SK-N-SH (cell line): Measurements from ENCODE around the gene CALHM1. TPM values are rescaled to one million over a fixed set of nuclear protein-coding genes. Genes with fewer than 3 reads are reported as not detected.

Experiments
- CTCF ChIA-PET: fragments of 300-600, 350-600 bp; formaldehyde crosslinking; extraction: SDS; loops from one replicate; lab custom pipeline; 2021; lab: Yijun Ruan, JAX
- POLR2A ChIA-PET: fragments of 350-600 bp; sonication (Branson Sonifier 250); formaldehyde crosslinking; extraction: SDS; loops from one replicate; lab custom pipeline; 2020; ENCODE audit warnings: antibody characterized with exemption, inconsistent platforms; lab: Yijun Ruan, JAX
- DNase-seq: peaks from one replicate; pipeline ENCODE4 v3.0.0; 2012
- H2AFZ ChIP-seq: fragments of 200-600 bp; sonication (generic); 2 replicates; pipeline ENCODE4 v1.8.1; 2016; ENCODE audit warnings: antibody characterized with exemption, mild to moderate bottlenecking, low read depth
- H3F3A ChIP-seq: fragments of 200-600 bp; sonication (generic); replicated peaks from 2 replicates; pipeline ENCODE3; 2016; ENCODE audit warnings: antibody characterized with exemption, mild to moderate bottlenecking; ENCODE audit not compliant: insufficient read depth
- H3K27ac ChIP-seq, 2 experiments: fragments of 200-500 bp in 1 of 2; fragments of 200-600 bp in 1 of 2; sonication (Bioruptor generic) in 1 of 2; sonication (generic), shearing (Covaris generic) in 1 of 2; 2 replicates each; pipeline versions ENCODE4 v1.5.1 to v1.6.1; 2014 to 2016; ENCODE audit warnings: low read depth in 2 of 2, inconsistent platforms in 1 of 2, low read length in 1 of 2, mild to moderate bottlenecking in 1 of 2, mixed read lengths in 1 of 2
- H3K27me3 ChIP-seq: fragments of 200-600 bp; sonication (generic), shearing (Covaris generic); 2 replicates; pipeline ENCODE4 v1.6.1; 2016; ENCODE audit warnings: mixed run types; ENCODE audit not compliant: insufficient read depth
- H3K36me3 ChIP-seq, 2 experiments: fragments of 200-500 bp in 1 of 2; fragments of 200-600 bp in 1 of 2; sonication (Bioruptor generic) in 1 of 2; sonication (generic) in 1 of 2; replicated peaks in 1 of 2; 2 replicates each; pipeline versions ENCODE3 to v1.5.1; 2014 to 2016; ENCODE audit warnings: low read length in 1 of 2, mild to moderate bottlenecking in 1 of 2; ENCODE audit not compliant: insufficient read depth in 2 of 2, control insufficient read depth in 1 of 2
- H3K4me1 ChIP-seq, 2 experiments: fragments of 200-500 bp in 1 of 2; fragments of 200-600 bp in 1 of 2; sonication (Bioruptor generic) in 1 of 2; sonication (generic), shearing (Covaris generic) in 1 of 2; 2 replicates each; pipeline versions ENCODE4 v1.5.1 to v1.6.1; 2014 to 2016; ENCODE audit warnings: low read depth in 1 of 2, low read length in 1 of 2, mixed run types in 1 of 2; ENCODE audit not compliant: insufficient read depth in 2 of 2, control insufficient read depth in 1 of 2
- H3K4me2 ChIP-seq: fragments of 200-600 bp; sonication (generic), shearing (Covaris generic); 2 replicates; pipeline ENCODE4 v1.6.1; 2017; ENCODE audit warnings: mixed run types
- H3K4me3 ChIP-seq, 2 experiments: fragments of 200-500 bp in 1 of 2; fragments of 200-600 bp in 1 of 2; sonication (Bioruptor generic) in 1 of 2; sonication (generic), shearing (Covaris generic) in 1 of 2; 2 replicates each; pipeline versions ENCODE4 v1.5.1 to v1.8.1; 2014 to 2016; ENCODE audit warnings: low read depth in 2 of 2, inconsistent platforms in 1 of 2, low read length in 1 of 2, mild to moderate bottlenecking in 1 of 2, mixed read lengths in 1 of 2, moderate library complexity in 1 of 2
- H3K79me2 ChIP-seq: fragments of 200-600 bp; sonication (generic); 2 replicates; pipeline ENCODE4 v1.8.1; 2017; ENCODE audit warnings: mild to moderate bottlenecking; ENCODE audit not compliant: insufficient read depth
- H3K9ac ChIP-seq: fragments of 200-600 bp; sonication (generic); 2 replicates; pipeline ENCODE4 v1.6.1; 2017; ENCODE audit warnings: mixed run types
- H3K9me2 ChIP-seq: fragments of 200-600 bp; sonication (generic); 2 replicates; pipeline ENCODE4 v1.6.1; 2017; ENCODE audit warnings: mixed run types
- H3K9me3 ChIP-seq: fragments of 200-600 bp; sonication (generic); 2 replicates; pipeline ENCODE4 v1.6.1; 2017; ENCODE audit warnings: mixed run types, mild to moderate bottlenecking, moderate library complexity
- H4K20me1 ChIP-seq: fragments of 200-600 bp; sonication (generic); 2 replicates; pipeline ENCODE4 v1.6.1; 2017; ENCODE audit warnings: mild to moderate bottlenecking, mixed run types; ENCODE audit not compliant: insufficient read depth
- CHD2 ChIP-seq: fragments of 150-350 bp; IDR thresholded peaks from 2 replicates; pipeline ENCODE4 v1.6.1; 2018; ENCODE audit warnings: low read length; ENCODE audit not compliant: partially characterized antibody
- CTCF ChIP-seq: fragments of 200-600 bp; sonication (generic); IDR thresholded peaks from 2 replicates; pipeline ENCODE4 v1.6.1; 2017; ENCODE audit warnings: antibody characterized with exemption, mild to moderate bottlenecking, moderate library complexity
- EZH2phosphoT487 ChIP-seq: fragments of 200-600 bp; sonication (generic); IDR thresholded peaks from 2 replicates; pipeline ENCODE4 v1.6.1; 2017; ENCODE audit warnings: low read depth, mixed run types, mild to moderate bottlenecking, antibody characterized with exemption, moderate library complexity, borderline replicate concordance
- FOSL2 ChIP-seq: IDR thresholded peaks from 2 replicates; pipeline ENCODE4 v1.4.0; 2012; ENCODE audit warnings: low read depth, mild to moderate bottlenecking, moderate library complexity, borderline replicate concordance
- FOXJ3 ChIP-seq: sonication (generic); formaldehyde crosslinking; IDR thresholded peaks from 2 replicates; pipeline ENCODE4 v1.5.1; 2020; ENCODE audit warnings: mild to moderate bottlenecking, missing genetic modification reagents
- FOXM1 ChIP-seq: IDR thresholded peaks from 2 replicates; pipeline ENCODE4 v1.4.0; 2012; ENCODE audit warnings: low read depth, mild to moderate bottlenecking
- MEF2A ChIP-seq: IDR thresholded peaks from 2 replicates; pipeline ENCODE4 v1.4.0; 2012; ENCODE audit warnings: low read depth, borderline replicate concordance
- MXI1 ChIP-seq: IDR thresholded peaks from 2 replicates; pipeline ENCODE4 v1.6.1; 2012; ENCODE audit warnings: mild to moderate bottlenecking, low read depth, low read length, improper control_type of control experiment
- POLR2AphosphoS5 ChIP-seq: IDR thresholded peaks from 2 replicates; pipeline ENCODE4 v1.6.1; 2012; ENCODE audit warnings: low read depth, low read length
- RCOR1 ChIP-seq: fragments of 150-350 bp; IDR thresholded peaks from 2 replicates; pipeline ENCODE4 v1.6.1; 2017; ENCODE audit warnings: antibody characterized with exemption, low read length
- RFX5 ChIP-seq: IDR thresholded peaks from 2 replicates; pipeline ENCODE4 v1.6.1; 2012; ENCODE audit warnings: mild to moderate bottlenecking, improper control_type of control experiment, low read length
- RXRA ChIP-seq: IDR thresholded peaks from 2 replicates; pipeline ENCODE4 v1.4.0; 2012; ENCODE audit warnings: low read depth, mild to moderate bottlenecking, borderline replicate concordance
- TAF1 ChIP-seq: IDR thresholded peaks from 2 replicates; pipeline ENCODE4 v1.6.1; 2012; ENCODE audit warnings: low read depth, mild to moderate bottlenecking, low read length, moderate library complexity, borderline replicate concordance
- TCF12 ChIP-seq: IDR thresholded peaks from 2 replicates; pipeline ENCODE4 v1.4.0; 2012
- USF1 ChIP-seq: IDR thresholded peaks from 2 replicates; pipeline ENCODE4 v1.4.0; 2012; ENCODE audit warnings: low read depth, borderline replicate concordance
- USF2 ChIP-seq: fragments of 150-350 bp; IDR thresholded peaks from 2 replicates; pipeline ENCODE4 v1.6.1; 2017; ENCODE audit warnings: antibody characterized with exemption, low read length, low read depth, borderline replicate concordance
- YY1 ChIP-seq: IDR thresholded peaks from 2 replicates; pipeline ENCODE4 v1.4.0; 2012; ENCODE audit warnings: low read depth, mild to moderate bottlenecking
- WGBS: methylation state at CpG from one replicate; pipeline ENCODE4 v1.1.6; 2017; ENCODE audit warnings: low lambda C conversion rate; 5-methylcytosine and 5-hydroxymethylcytosine counted together
- polyA plus RNA-seq, 3 experiments: library from polyadenylated mRNA; depleted of rRNA; stranded (reverse); fragments of >200 nt; gene quantifications; 2 replicates each; pipeline ENCODE4 v1.2.3, GENCODE V29; 2012

CALHM1 gene
- polyA plus RNA-seq, 1 of the 3 experiments (the other 2 are of a cell fraction): not detected

GRCh38 chr10:103454026-103454425 is 4.7 kb downstream of the CALHM1 start:
- peaks cover 0 to 6% of the 10 kb centered on the region in 2 experiments for H3K36me3 ChIP-seq
- H3K9me3 ChIP-seq: no peaks in the 10 kb centered on the region
- H2AFZ ChIP-seq: no peak overlapping the region
- H3K79me2 ChIP-seq: no peaks in the 10 kb centered on the region
- no peak overlapping the region for H3K27ac ChIP-seq
- H3K4me3 ChIP-seq: no peak overlapping the region
- DNase-seq: no peak
- H4K20me1 ChIP-seq: no peaks in the 10 kb centered on the region
- H3K4me2 ChIP-seq: no peak overlapping the region
- 100% methylated on average over 1 of the region's 4 CpGs for WGBS
- no peaks in the 10 kb centered on the region for H3F3A ChIP-seq
- TF ChIP-seq RXRA (no peak), FOXJ3 (CRISPR knock-in tag) (no peak), RCOR1 (no peak), RFX5 (no peak), USF1 (no peak), FOSL2 (no peak), MXI1 (no peak), CHD2 (no peak), YY1 (no peak)
- H3K4me1 ChIP-seq: peaks cover 0 to 18% of the 10 kb centered on the region in 2 experiments; a peak in 1 of 4 replicates
- ChIA-PET POLR2A (no interaction called here), CTCF (interaction anchor here (1.0 to 3.0 kb wide), 4 partner anchors 12 to 110 kb away, joined by 3 to 7 read pairs (median 5); no protein-coding TSS in a partner anchor)
- no peaks in the 10 kb centered on the region for H3K9me2 ChIP-seq
- no peaks in the 10 kb centered on the region for H3K27me3 ChIP-seq
- H3K9ac ChIP-seq: no peak overlapping the region

- H3K9me2 ChIP-seq: no peaks in the 10 kb centered on the region
- CTCF ChIA-PET: interaction anchor here (0.7 to 1.9 kb wide), 6 partner anchors 11 to 112 kb away, joined by 3 to 7 read pairs (median 5); no protein-coding TSS in a partner anchor
These were observed 6.0 kb downstream of the CALHM1 start for GRCh38 chr10:103452506-103453230.

More at GRCh38 chr10:103452506-103453230, 6.0 kb downstream of the CALHM1 start:
- Histone ChIP-seq H3K27me3 (no peaks in the 10 kb centered on the region), H3K79me2 (no peaks in the 10 kb centered on the region), H3K4me2 (no peak overlapping the region), H2AFZ (no peak overlapping the region), H3K4me3 (no peak overlapping the region; a peak in 1 of 4 replicates), H4K20me1 (no peaks in the 10 kb centered on the region), H3K36me3 (peaks cover 5 to 6% of the 10 kb centered on the region in 2 experiments), H3K9me3 (no peaks in the 10 kb centered on the region), H3K27ac (no peak overlapping the region), H3F3A (no peaks in the 10 kb centered on the region), H3K9ac (no peak overlapping the region), H3K4me1 (peaks cover 0 to 18% of the 10 kb centered on the region in 2 experiments; a peak in 1 of 4 replicates)
- WGBS: 85% methylated on average over 11 of the region's 27 CpGs
- no peak for TF ChIP-seq USF2
- TF ChIP-seq TAF1: no peak
- no peak for TF ChIP-seq CTCF
- no peak for TF ChIP-seq MEF2A
- TF ChIP-seq FOXM1: no peak
- no peak for TF ChIP-seq POLR2AphosphoS5
- TF ChIP-seq EZH2phosphoT487: no peak
- TF ChIP-seq TCF12: no peak
- TF ChIP-seq RCOR1: no peak
- POLR2A ChIA-PET: no interaction called here
- DNase-seq: no peak
